Gastrocnemius medialis (tissue), 4 donors: Measurements from ENCODE around the gene HK1. TPM values are rescaled to one million over a fixed set of nuclear protein-coding genes. Genes with fewer than 3 reads are reported as not detected.

ENCODE experiments used
- ATAC-seq, 2 donors: fragments of 150-250 bp; one replicate each; pipeline ENCODE4 v1.9.1; 2016
- DNase-seq, 2 donors: peaks; one replicate each; pipeline ENCODE4 v3.0.0-alpha.2; 2019
- H3K27ac ChIP-seq, 4 donors: fragments of 200-600 bp; sonication (generic); 1 replicate in 1 of 4; 2 replicates in 3 of 4; pipeline ENCODE4 v1.5.1; 2016 to 2018; ENCODE audit warnings: mild to moderate bottlenecking in 2 of 4, moderate library complexity in 1 of 4
- H3K27me3 ChIP-seq, 3 donors: fragments of 200-600 bp; sonication (generic) in 2 of 3; 1 replicate in 1 of 3; 2 replicates in 2 of 3; pipeline versions ENCODE4 v1.5.1 to v1.6.0; 2016 to 2019; ENCODE audit warnings: mild to moderate bottlenecking in 1 of 3, moderate library complexity in 1 of 3
- H3K36me3 ChIP-seq, 2 donors: fragments of 200-600 bp; sonication (generic) in 1 of 2; one replicate each; pipeline ENCODE4 v1.5.1; 2017 to 2018
- H3K4me1 ChIP-seq, 2 donors: fragments of 200-600 bp; sonication (generic) in 1 of 2; one replicate each; pipeline ENCODE4 v1.5.1; 2016 to 2017; ENCODE audit warnings: mild to moderate bottlenecking in 2 of 2
- H3K4me3 ChIP-seq, 4 donors: fragments of 200-600 bp; sonication (generic) in 3 of 4; 1 replicate in 1 of 4; 2 replicates in 3 of 4; pipeline ENCODE4 v1.5.1; 2016 to 2019; ENCODE audit warnings: mild to moderate bottlenecking in 2 of 4
- H3K9me3 ChIP-seq, 3 donors: fragments of 200-600 bp; sonication (generic) in 2 of 3; 1 replicate in 1 of 3; 2 replicates in 2 of 3; pipeline ENCODE4 v1.5.1; 2016 to 2019
- POLR2A ChIP-seq, 2 donors: fragments of 450-650 bp; IDR thresholded peaks; one replicate each; pipeline ENCODE4 v1.6.1; 2017; ENCODE audit warnings: antibody characterized with exemption in 2 of 2, mild to moderate bottlenecking in 2 of 2, moderate library complexity in 2 of 2
- in situ Hi-C, 4 donors: fragments of 200-750 bp; cut with MboI; loops; one replicate each; pipeline versions ENCODE4 v1.15.0 to v1.8.0; 2017; ENCODE audit warnings: low sequenced_read_pairs in 4 of 4
- intact Hi-C: fragments of 100-400 bp; cut with DNase I; formaldehyde crosslinking; loops from one replicate; pipeline ENCODE4 v1.15.1; 2023; ENCODE audit warnings: low total_unique reads
- total RNA-seq, 4 donors: library from RNA; depleted of rRNA; stranded (reverse); fragments of >200 nt; gene quantifications; one replicate each; pipeline versions ENCODE4 v1.1.0 to v1.2.3, GENCODE V29; 2016
- TF ChIP-seq, protein P1 (sequence below), 5 experiments: fragments of 450-650 bp in 3 of 5; fragments of 200-600 bp in 2 of 5; sonication (generic) in 2 of 5; IDR thresholded peaks in 4 of 5; conservative IDR thresholded peaks in 1 of 5; 1 replicate in 4 of 5; 2 replicates in 1 of 5; pipeline ENCODE4 v1.5.1; 2016 to 2019; ENCODE audit warnings: antibody characterized with exemption in 5 of 5, mild to moderate bottlenecking in 3 of 5, moderate library complexity in 3 of 5

HK1 gene
- total RNA-seq, 4 donors from 2014 or later: 168 to 331 (median 246) TPM

DNA sequence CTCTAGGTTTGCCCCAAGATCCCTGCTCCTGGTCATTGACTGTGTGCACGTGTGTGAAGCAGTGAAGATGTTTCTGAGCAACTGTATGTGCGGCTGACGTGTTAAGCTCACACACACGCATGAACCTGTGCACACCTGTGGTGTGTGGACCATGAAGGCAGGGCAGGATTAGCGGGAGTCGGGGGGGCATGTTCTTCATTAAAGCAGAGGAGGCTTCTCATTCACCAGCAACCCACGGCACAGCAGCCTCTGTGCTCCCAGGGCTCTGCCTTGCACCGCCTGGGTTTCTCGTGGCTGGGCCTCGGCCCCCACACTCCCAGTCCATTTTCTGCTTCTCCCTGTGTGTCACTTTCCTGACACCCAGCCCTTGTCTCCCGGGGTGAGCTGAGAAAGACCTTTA is 139.2 kb downstream of the HK1 start:
- no peak overlapping the region for H3K27ac ChIP-seq
- no peak for DNase-seq
- H3K36me3 ChIP-seq: no peaks in the 10 kb centered on the region
- H3K9me3 ChIP-seq: no peaks in the 10 kb centered on the region
- no peak for TF ChIP-seq POLR2A (IDR thresholded peaks at IDR 0.05)
- TF ChIP-seq, protein P1, sequence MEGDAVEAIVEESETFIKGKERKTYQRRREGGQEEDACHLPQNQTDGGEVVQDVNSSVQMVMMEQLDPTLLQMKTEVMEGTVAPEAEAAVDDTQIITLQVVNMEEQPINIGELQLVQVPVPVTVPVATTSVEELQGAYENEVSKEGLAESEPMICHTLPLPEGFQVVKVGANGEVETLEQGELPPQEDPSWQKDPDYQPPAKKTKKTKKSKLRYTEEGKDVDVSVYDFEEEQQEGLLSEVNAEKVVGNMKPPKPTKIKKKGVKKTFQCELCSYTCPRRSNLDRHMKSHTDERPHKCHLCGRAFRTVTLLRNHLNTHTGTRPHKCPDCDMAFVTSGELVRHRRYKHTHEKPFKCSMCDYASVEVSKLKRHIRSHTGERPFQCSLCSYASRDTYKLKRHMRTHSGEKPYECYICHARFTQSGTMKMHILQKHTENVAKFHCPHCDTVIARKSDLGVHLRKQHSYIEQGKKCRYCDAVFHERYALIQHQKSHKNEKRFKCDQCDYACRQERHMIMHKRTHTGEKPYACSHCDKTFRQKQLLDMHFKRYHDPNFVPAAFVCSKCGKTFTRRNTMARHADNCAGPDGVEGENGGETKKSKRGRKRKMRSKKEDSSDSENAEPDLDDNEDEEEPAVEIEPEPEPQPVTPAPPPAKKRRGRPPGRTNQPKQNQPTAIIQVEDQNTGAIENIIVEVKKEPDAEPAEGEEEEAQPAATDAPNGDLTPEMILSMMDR (IDR thresholded peaks at IDR 0.05 in 4 of 5, conservative IDR thresholded peaks at IDR 0.05 in 1 of 5): no peak
- intact Hi-C loops (no loop called here), in situ Hi-C loops (loop anchor here in 1 of 4 donors (25.0 kb wide), 1 partner anchor 430 kb away; the partner anchor contains the start of gene KIFBP)
- H3K4me1 ChIP-seq: peaks cover 0 to 6% of the 10 kb centered on the region in 2 donors
- ATAC-seq: no peak
- H3K4me3 ChIP-seq: no peak overlapping the region
- H3K27me3 ChIP-seq: no peaks in the 10 kb centered on the region

- DNase-seq (no peak), ATAC-seq (no peak)
- TF ChIP-seq, protein P1 (IDR thresholded peaks at IDR 0.05 in 4 of 5, conservative IDR thresholded peaks at IDR 0.05 in 1 of 5): no peak
- TF ChIP-seq POLR2A (IDR thresholded peaks at IDR 0.05): no peak
- Histone ChIP-seq H3K27me3 (no peaks in the 10 kb centered on the region), H3K36me3 (no peaks in the 10 kb centered on the region), H3K27ac (no peak overlapping the region), H3K9me3 (no peaks in the 10 kb centered on the region), H3K4me1 (peaks cover 0 to 5% of the 10 kb centered on the region in 2 donors), H3K4me3 (no peak overlapping the region)
- intact Hi-C loops: no loop called here
- in situ Hi-C loops: loop anchor here in 1 of 4 donors (25.0 kb wide), 1 partner anchor 431 kb away; the partner anchor contains the start of gene KIFBP
Measured at GRCh38 chr10:69418052-69418752, 139.9 kb downstream of the HK1 start.

DNA sequence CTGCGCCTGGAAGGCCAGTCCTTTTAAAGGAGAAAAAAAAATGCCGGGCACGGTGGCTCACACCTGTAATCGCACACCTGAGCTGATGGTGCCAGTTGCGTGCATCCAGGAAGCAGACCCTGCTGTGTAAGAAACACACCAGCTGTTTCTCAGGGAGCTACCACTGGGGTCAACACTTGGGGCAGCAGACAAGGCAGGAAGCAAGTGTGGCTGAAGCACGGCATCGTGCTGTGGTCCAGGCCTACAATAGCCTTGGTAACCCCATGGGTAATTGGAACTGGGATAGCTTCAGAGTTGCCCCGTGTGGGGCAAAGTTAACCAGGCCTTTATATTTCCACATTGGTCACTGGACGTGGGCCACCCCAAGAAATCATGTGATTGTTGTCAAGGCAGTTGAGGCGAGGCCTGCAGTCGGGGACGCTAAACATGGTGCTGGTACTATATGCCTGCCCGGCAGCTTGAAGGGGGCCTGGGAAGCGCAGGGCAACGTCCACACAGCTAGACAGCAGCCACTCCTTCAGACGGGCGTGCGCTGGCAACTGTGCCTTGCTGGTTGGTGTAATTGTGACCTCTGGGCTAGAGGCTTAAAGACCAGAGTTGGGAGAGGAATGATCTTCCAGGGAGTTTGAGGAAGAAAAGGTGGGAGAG is 140.9 kb downstream of the HK1 start:
- in situ Hi-C loops: loop anchor here in 1 of 4 donors (25.0 kb wide), 1 partner anchor 432 kb away; the partner anchor contains the start of gene KIFBP
- H3K27ac ChIP-seq: no peak overlapping the region
- no peak overlapping the region for H3K4me3 ChIP-seq
- no peaks in the 10 kb centered on the region for H3K36me3 ChIP-seq
- no peaks in the 10 kb centered on the region for H3K27me3 ChIP-seq
- ATAC-seq: no peak
- no peak for TF ChIP-seq POLR2A (IDR thresholded peaks at IDR 0.05)
- TF ChIP-seq, protein P1 (IDR thresholded peaks at IDR 0.05 in 4 of 5, conservative IDR thresholded peaks at IDR 0.05 in 1 of 5): no peak
- H3K4me1 ChIP-seq: peaks cover 0 to 3% of the 10 kb centered on the region in 2 donors
- intact Hi-C loops: no loop called here
- DNase-seq: no peak
- no peaks in the 10 kb centered on the region for H3K9me3 ChIP-seq

- in situ Hi-C loops: loop anchor here in 2 of 4 donors (10.0 to 25.0 kb wide), 2 partner anchors 215 to 432 kb away; partner anchors contain the start of genes FAM241B (in 1 of the 2) and KIFBP (in 1 of the 2)
- TF ChIP-seq, protein P1 (IDR thresholded peaks at IDR 0.05 in 4 of 5, conservative IDR thresholded peaks at IDR 0.05 in 1 of 5): no peak
- Histone ChIP-seq H3K9me3 (no peaks in the 10 kb centered on the region), H3K4me1 (peaks cover 0 to 3% of the 10 kb centered on the region in 2 donors), H3K27me3 (no peaks in the 10 kb centered on the region), H3K36me3 (no peaks in the 10 kb centered on the region), H3K4me3 (no peak overlapping the region), H3K27ac (no peak overlapping the region)
- ATAC-seq (no peak), DNase-seq (no peak)
- intact Hi-C loops: loop anchor here (5.0 kb wide), 1 partner anchor 213 kb away; the partner anchor contains the start of gene FAM241B
Measured at GRCh38 chr10:69419744-69420126, 141.4 kb downstream of the HK1 start.
